Hepatocyte (in vitro differentiated cells): Measurements from ENCODE around the gene IDH3A.

Source experiments
- EZH2 ChIP-seq: fragments of 200-600 bp; sonication (generic); IDR thresholded peaks from 2 replicates; pipeline ENCODE4 v1.6.1; 2016; ENCODE audit warnings: antibody characterized with exemption, mild to moderate bottlenecking, borderline replicate concordance
- EZH2phosphoT487 ChIP-seq: fragments of 200-600 bp; sonication (generic); IDR thresholded peaks from one replicate; pipeline ENCODE4 v1.6.1; 2018; ENCODE audit warnings: antibody characterized with exemption, mild to moderate bottlenecking, low read depth, moderate library complexity; ENCODE audit not compliant: unreplicated experiment, severe bottlenecking
- TF ChIP-seq, protein P1 (sequence below): fragments of 200-600 bp; sonication (generic); IDR thresholded peaks from 2 replicates; pipeline ENCODE4 v1.5.1; 2016; ENCODE audit warnings: antibody characterized with exemption, mild to moderate bottlenecking; ENCODE audit not compliant: poor library complexity

DNA sequence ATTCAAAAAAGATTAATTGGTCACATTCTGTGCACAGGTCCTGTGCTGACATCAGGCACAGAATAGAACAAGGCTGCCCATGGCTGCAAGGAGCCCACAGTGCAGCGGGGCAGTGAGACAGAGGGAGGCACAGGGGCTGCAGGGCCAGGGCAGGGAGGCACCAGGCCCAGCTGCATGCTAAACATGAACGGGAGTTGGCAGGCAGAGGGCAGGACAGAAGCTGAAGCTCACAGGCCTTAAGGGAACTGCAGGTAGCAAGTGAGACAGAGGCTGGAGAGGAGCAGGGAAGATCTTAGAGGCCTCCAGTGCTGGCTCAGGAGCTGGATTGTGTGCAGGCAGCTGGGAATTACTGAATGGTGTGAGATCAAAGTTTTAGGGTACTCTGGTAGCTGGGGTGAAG lies 26.2 kb downstream of the IDH3A start:
- TF ChIP-seq, protein P1, sequence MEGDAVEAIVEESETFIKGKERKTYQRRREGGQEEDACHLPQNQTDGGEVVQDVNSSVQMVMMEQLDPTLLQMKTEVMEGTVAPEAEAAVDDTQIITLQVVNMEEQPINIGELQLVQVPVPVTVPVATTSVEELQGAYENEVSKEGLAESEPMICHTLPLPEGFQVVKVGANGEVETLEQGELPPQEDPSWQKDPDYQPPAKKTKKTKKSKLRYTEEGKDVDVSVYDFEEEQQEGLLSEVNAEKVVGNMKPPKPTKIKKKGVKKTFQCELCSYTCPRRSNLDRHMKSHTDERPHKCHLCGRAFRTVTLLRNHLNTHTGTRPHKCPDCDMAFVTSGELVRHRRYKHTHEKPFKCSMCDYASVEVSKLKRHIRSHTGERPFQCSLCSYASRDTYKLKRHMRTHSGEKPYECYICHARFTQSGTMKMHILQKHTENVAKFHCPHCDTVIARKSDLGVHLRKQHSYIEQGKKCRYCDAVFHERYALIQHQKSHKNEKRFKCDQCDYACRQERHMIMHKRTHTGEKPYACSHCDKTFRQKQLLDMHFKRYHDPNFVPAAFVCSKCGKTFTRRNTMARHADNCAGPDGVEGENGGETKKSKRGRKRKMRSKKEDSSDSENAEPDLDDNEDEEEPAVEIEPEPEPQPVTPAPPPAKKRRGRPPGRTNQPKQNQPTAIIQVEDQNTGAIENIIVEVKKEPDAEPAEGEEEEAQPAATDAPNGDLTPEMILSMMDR: no peak
- TF ChIP-seq EZH2 (no peak), EZH2phosphoT487 (no peak)
